NB4 (cell line): ENCODE measurements around the gene MSRB3.
A peak's percentile ranks its signal among the peaks of the same experiment; 100 is the strongest.
"Not testable (repeated sequence)": the region's sequence is repeated elsewhere in the genome, so short reads cannot be mapped to it uniquely, and the experiment has no call there.

Experiments used
- DNase-seq: peaks from one replicate; pipeline ENCODE4 v3.0.0; 2010; ENCODE audit warnings: low read depth
- H3K4me3 ChIP-seq: one replicate; pipeline ENCODE4 v1.5.1; 2011; ENCODE audit warnings: mild to moderate bottlenecking, low read depth, low read length, moderate library complexity
- MYC ChIP-seq: IDR thresholded peaks from 2 replicates; pipeline ENCODE4 v1.6.1; 2011; ENCODE audit warnings: low read depth, low read length
- POLR2A ChIP-seq: IDR thresholded peaks from 2 replicates; pipeline ENCODE4 v1.6.1; 2011; ENCODE audit warnings: mild to moderate bottlenecking; ENCODE audit not compliant: insufficient read length; ENCODE audit errors: extremely low read depth
- TF ChIP-seq, protein P1 (sequence below): IDR thresholded peaks from one replicate; pipeline ENCODE4 v1.5.1; 2012; ENCODE audit warnings: low read depth, low read length
- TF ChIP-seq, protein P2 (sequence below): IDR thresholded peaks from 2 replicates; pipeline ENCODE4 v1.6.1; 2011; ENCODE audit warnings: low read depth, low read length

MSRB3 gene

DNA sequence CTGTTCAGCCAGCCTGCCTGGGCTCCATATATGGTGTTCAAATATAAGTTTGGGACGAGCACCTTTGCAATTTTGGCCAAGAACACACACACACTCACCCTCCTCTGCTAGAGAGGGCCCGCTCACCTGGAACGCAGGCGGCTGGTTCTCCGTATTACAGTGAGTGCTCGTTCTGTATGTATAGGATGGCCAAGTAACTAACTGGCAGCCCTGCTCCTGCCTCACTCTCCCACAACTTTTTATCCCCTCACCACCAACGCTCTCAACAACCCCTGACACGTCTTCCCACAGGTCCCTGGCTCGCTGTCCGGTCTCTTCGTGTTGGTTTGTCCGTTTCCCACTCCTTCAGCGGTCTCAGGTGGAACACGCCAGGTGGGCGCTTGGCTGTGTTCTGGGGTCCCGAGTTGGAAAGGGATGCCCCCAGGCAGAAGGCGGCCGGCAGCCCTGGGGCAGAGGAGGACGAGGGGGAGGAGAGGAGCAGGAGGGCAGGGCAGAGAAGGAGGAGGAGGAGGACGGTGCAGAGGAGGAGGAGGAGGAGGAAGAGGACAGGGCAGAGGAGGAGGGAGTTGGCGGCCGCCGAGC, 398 bp upstream of the MSRB3 start:
- DNase-seq: peak; percentile 19
- TF ChIP-seq, protein P1, sequence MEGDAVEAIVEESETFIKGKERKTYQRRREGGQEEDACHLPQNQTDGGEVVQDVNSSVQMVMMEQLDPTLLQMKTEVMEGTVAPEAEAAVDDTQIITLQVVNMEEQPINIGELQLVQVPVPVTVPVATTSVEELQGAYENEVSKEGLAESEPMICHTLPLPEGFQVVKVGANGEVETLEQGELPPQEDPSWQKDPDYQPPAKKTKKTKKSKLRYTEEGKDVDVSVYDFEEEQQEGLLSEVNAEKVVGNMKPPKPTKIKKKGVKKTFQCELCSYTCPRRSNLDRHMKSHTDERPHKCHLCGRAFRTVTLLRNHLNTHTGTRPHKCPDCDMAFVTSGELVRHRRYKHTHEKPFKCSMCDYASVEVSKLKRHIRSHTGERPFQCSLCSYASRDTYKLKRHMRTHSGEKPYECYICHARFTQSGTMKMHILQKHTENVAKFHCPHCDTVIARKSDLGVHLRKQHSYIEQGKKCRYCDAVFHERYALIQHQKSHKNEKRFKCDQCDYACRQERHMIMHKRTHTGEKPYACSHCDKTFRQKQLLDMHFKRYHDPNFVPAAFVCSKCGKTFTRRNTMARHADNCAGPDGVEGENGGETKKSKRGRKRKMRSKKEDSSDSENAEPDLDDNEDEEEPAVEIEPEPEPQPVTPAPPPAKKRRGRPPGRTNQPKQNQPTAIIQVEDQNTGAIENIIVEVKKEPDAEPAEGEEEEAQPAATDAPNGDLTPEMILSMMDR: no peak
- TF ChIP-seq, protein P2, sequence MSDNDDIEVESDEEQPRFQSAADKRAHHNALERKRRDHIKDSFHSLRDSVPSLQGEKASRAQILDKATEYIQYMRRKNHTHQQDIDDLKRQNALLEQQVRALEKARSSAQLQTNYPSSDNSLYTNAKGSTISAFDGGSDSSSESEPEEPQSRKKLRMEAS: no peak
- TF ChIP-seq POLR2A (no peak), MYC (no peak)

DNA sequence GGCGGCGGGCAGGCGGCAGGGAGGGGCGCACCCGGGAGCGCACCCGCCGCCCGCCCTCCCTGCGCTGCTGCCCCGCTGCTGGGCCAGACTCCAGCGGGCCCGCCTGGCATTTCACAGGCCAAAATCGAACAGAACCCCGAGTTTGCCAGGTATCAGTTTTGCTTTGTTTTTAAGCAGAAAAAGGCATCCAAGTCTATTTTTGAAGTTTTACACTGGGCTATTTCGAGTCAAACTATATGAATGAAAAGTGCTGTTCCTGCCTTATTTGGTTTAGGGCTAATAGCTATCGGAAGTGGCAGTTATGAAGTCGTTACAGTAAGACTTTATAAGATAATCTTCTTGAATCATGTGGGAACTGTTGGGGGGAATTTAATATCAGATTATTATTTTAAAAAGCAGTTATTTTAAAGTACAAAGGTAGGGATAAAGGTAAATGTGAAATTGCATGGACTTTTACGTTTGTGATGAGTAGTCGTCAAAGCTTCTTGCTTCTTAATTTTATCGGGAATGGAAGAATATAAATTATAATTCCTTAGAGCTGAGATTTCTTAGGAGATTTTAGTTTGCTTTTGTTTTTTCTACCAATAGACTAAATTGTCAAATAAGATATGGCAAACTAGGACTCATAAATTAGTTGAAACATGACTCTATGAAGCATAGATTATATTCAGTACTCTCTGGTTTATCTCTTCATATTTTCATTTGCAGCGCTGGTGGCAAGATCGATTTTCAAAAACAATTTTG, 1.1 kb downstream of the MSRB3 start:
- DNase-seq: no peak
- TF ChIP-seq MYC: no peak
- TF ChIP-seq, protein P1: no peak
- no peak for TF ChIP-seq POLR2A
- TF ChIP-seq, protein P2: no peak
- peak overlapping the region; percentile 84 for H3K4me3 ChIP-seq

More for the DNA sequence above, 398 bp upstream of the MSRB3 start:
- H3K4me3 ChIP-seq: no peak overlapping the region

DNA sequence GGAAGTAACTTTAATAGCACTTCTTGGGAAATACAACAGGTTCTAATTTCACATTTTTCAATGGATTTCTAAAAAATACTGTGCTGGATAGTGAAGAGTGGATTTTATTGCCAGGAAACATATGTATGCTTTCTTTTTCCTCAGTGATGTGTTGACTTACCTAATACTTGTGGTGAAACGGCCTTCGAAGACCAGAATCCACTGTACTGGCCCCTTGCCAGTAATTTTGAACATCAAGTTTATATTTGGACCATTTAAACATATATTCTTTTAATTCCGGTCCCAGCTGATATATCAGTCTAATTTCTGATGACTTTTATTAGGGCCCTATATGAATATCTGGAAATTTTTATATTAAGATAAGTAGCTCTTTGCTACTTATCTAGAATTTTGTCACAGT, 1.8 kb downstream of the MSRB3 start:
- no peak for TF ChIP-seq POLR2A
- TF ChIP-seq, protein P1: no peak
- TF ChIP-seq, protein P2: no peak
- no peak for TF ChIP-seq MYC
- DNase-seq: peak; percentile 77
- H3K4me3 ChIP-seq: peak overlapping the region; percentile 84

DNA sequence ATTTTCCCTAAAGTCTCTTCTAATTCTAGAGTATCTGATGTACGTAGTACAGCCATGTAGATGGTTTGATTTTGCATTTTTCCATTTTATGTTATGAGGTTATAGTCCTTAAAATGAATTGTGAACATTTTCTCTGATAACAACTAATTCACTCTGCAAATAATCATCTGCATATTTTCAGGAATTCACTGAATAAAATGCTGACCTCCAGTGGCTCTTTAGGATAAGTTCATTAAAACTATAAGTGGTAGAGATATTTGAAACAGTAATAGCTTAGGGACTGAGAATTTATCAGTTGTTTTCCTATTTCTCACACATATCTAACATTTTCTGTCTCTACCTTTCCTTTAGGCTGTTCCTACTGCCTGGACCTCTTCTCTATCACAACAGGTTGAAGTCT, 4.4 kb downstream of the MSRB3 start:
- DNase-seq: peak; percentile 36
- no peak overlapping the region for H3K4me3 ChIP-seq
- TF ChIP-seq MYC: no peak
- no peak for TF ChIP-seq POLR2A
- TF ChIP-seq, protein P1: no peak
- TF ChIP-seq, protein P2: no peak

DNA sequence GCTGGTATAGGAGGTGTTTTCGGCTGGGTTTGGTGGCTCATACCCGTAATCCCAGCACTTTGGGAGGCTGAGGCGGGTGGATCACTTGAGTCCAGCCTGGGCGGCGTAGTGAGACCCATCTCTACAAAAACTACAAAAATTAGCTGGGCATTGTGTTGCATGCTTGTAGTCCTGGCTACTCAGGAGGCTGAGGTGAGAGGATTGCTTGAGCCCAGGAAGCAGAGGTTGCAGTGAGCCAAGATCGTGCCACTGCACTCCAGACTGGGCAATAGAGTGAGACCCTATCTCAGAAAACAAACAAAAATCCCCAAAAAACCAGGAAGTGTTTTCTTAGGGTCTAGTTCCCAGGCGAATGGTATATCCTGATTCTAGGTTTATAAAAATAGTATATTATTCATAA, 7.0 kb downstream of the MSRB3 start:
- not testable (repeated sequence) for H3K4me3 ChIP-seq, DNase-seq

DNA sequence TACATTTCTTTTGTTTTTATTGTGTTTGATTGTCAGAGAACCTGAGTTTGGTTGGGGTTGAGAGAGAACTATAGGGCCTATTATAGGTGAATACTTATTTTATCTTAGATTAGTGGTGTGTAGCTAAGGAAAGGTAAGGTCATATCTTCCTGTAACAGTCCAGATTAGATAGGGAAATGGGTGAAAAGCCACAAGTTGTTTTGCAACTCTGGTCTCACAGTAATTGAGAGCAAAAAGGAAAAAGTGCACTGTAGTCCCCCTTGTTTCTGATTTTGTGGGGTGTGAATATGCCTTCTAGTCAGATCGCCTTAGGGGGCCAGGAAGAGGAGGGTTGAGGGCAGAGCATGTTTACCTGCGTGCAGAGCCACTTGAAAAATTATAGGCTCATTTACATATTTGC, 8.9 kb downstream of the MSRB3 start:
- TF ChIP-seq, protein P1: no peak
- TF ChIP-seq MYC (no peak), POLR2A (no peak)
- TF ChIP-seq, protein P2: no peak
- DNase-seq: peak; percentile 37
- H3K4me3 ChIP-seq: no peak overlapping the region
